DMS53 treated with DMSO at 0.1 percent for 48 hours (cell line): Measurements from ENCODE around the gene BMS1.
A peak's percentile ranks its signal among the peaks of the same experiment; 100 is the strongest.
"Not testable (repeated sequence)": the region's sequence is repeated elsewhere in the genome, so short reads cannot be mapped to it uniquely, and the experiment has no call there.

ENCODE experiments used
- DNase-seq: peaks from one replicate; lab custom pipeline; 2025; ENCODE audit not compliant: unreplicated experiment; lab: John Stamatoyannopoulos, UW

BMS1 gene

GRCh38 chr10:42782446-42783180 lies at the start of gene BMS1:
BMS1 (plus strand) TSS chr10:42782795; CDS start chr10:42784395, 1,600 bp downstream.
- DNase-seq: peak; percentile 90

- no peak for DNase-seq
Measured at GRCh38 chr10:42734536-42734935, 48.1 kb upstream of the BMS1 start.

GRCh38 chr10:42738679-42739078 lies 43.9 kb upstream of the BMS1 start:
- no peak for DNase-seq

DNA sequence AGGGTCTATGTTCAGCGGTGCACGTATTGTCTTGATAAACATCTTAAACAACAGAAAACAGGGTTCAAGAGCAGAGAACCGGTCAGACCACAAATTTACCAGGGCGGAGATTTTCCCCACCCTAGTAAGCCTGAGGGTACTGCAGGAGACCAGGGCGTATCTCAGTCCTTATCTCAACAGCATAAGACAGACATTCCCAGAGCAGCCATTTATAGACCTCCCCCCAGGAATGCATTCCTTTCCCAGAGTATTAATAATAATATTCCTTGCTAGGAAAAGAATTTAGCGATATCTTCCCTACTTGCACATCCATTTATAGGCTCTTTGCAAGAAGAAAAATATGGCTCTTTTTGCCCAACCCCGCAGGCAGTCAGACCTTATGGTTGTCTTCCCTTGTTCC lies 41.1 kb upstream of the BMS1 start:
- not testable (repeated sequence) for DNase-seq

DNA sequence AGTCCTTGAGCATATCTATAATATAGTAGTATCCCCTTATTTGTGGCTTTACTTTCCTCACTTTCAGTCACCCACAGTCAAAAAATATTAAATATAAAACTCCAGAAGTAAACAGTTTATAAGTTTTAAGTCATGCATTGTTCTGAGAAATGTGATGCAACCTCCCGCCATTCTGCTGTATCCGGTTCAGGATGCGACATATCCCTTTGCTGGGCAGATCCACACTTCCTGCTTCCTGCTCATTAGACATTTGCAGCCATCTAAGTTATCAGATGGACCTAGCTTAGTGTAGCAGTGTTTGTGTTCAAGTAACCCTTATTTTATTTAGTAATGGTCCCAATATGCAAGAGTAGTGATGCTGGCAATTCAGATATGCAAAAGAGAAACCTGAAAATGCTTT lies 38.9 kb upstream of the BMS1 start:
- DNase-seq: no peak

DNA sequence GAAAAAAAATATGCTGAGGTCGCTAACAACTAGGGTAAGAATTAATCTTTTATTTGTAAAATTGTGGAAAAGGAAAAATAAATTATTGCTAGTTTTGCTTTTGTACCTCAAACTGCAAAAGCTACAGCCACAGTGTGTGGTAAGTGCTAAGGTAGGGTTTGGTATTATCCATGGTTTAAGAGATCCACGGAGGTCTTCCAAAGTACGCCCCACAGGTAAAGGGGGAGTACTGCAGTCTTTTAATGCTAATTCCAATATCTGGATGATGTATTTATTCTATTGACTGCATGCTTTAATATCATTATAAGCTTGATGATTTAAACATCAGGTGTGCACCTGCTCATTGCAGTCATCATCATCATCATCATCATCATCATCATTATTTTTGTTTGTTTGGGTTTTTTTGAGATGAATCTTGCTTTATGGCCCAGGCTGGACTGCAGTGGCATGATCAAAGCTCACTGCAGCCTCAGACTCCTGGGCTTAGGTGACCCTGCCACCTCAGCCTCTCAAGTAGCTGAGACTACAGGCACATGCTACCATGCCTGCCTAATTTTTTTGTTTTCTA lies 38.4 kb upstream of the BMS1 start:
- DNase-seq: no peak

DNA sequence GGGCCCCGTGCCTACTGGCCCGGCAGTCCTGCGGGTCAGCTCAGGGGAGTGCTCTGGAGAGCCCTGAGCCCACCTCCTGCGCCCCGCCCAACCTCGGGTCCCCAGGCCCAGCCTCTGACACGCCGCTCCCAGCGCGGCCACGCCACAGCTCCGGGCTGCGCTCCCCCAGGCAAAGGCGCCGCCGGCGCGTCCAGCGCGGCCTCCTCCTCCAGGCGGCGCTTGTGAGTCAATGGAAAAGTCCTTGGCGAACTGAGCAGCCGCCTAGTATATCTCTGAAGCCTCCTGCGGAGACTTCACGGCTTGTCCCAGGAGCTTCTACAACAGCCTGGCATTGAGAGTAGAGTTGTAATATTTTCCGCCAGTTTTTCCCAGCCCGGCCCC lies 29.5 kb upstream of the BMS1 start:
- DNase-seq: peak; percentile 71

DNA sequence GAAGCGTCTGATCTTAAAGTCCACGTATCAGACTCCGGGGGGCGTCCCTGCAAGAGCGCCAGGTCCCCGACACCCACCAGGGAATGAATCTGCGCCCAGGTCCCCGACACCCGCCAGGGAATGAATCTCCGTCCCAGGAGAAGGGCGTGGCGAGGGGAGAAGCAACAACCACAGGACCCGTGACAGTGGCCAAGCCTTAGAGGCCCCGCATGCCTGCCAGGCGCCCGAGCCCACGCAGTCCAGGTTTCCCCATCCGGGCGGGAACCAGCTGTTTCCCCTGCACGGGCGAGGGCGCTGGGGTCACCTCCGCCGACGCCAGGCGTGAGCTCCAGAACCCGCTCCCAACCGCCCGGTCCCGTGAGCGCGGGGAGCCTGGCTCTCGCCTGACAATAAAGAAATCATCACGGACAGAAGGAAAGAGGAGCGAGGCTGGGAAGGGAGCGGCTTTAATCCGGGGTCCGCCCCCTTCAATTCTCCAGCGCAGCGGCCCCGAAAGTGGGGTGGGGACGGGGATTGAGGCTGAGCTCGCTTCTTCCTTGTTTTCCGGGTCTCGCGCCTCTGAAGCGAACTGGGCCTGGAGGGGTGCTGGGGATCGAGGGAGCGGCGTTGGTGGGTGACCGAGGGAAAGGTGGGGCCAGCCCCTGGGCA lies 29.0 kb upstream of the BMS1 start:
- no peak for DNase-seq

DNA sequence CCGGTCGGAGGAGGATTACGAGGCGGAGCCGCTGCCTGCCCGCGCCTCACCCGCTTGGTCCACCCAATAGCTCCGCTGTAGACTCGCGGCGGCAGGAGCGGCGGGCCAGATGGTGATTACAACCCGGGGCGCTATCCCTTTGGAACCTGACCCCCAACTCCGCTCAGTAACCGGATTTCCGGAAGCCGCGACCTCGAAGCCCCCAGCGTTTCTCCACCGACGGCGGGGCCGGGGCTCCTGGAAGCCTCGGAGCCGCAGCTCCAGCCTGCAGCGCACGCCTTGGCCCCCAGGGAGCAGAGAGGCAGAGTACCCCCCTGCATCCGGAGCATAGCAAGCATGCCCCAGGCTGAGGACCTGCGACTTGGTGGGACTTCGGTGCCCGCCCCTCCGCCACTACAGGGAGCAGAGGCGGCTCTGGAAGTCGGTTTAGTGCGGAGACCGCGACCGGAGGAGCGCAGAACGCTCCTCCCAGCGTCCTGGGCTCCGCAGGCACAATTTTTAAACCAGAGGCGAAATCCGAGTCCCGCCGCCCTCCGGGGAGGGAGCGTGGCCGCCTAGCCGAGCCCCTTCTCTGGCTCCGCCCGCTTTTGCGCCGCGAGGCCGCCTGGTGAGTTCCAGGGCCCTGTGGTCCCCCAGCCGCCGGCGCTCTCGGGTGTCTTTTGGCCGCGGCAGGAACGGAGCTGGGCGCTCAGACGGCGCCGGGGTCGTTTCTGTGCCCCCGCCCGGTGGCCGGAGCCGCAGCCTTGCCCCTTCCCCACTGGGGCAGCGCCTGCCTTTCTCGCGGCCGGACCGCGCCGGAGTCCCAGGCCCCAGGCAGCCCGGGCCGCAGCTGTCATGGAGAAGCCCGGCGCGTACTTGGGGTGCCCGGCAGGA lies 28.2 kb upstream of the BMS1 start:
- peak; percentile 20 for DNase-seq

- DNase-seq: no peak
Measured at GRCh38 chr10:42755028-42755451, 27.6 kb upstream of the BMS1 start.

GRCh38 chr10:42755556-42756093 lies 27.0 kb upstream of the BMS1 start:
- no peak for DNase-seq

DNA sequence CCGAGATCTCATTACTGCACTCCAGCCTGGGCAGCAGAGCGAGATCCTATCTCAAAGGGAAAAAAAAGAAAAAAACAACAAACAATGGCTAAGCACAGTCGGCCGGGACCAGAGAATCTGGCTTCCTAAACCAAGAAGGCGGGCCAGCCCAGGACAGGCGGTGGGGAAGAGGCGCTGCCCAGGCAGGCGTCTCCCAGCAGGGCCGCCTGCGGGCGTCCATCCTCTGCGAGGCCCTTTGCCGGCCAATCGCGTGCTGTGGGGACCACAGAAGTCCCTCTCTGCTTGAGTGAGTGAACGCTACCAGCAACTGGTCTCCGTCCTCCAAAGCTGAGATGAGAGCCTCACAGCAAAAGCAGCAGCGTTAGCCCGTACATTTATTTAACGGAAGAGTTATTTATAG lies 14.7 kb upstream of the BMS1 start:
- no peak for DNase-seq

DNA sequence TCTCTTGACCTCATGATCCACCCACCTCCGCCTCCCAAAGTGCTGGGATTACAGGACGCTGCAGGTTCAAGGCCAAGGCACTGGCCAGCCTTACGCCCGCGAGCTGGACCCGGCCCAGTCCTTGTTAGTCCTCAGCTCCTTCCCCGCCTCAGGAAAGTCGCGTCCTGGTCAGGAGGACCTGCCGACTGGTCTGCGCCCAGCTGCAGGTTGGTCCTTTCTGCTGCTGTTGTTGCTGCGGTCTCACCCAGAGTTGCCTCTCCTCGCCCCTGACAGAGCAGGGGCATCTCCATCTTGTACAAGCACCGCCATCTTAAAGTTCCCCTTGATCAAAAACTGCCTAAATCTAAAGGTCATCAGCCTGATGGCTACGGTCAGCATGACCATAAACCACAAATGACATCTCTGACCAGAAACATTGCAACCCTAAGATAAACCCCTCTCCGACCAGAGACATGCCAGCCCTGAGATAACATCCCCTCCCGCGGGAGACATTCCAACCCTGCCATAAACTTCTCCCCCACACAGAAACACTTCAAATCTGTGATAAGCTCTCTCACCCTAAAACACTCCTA lies 13.9 kb upstream of the BMS1 start:
- DNase-seq: no peak

DNA sequence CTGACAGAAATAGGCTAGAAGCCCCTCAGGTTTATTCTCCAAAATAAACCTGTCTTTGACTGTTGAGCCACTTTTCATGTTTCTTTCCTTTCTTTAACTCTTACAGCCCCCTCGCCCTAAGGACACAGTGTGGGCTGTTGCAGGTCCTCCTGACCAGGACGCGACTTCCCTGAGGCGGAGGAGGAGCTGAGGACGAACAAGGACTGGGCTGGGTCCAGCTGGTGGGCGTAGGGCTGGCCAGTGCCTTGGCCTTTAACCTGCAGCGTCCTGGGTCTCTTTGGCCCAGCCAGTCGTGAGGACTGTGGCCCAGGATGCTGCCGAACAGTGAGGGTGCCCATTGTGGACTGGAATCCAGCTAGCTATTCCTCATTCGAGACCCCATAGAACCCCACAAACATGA lies 13.4 kb upstream of the BMS1 start:
- DNase-seq: no peak

GRCh38 chr10:42769673-42770072 lies 12.9 kb upstream of the BMS1 start:
- peak; percentile 58 for DNase-seq

GRCh38 chr10:42776681-42777080 lies 5.9 kb upstream of the BMS1 start:
- DNase-seq: no peak

DNA sequence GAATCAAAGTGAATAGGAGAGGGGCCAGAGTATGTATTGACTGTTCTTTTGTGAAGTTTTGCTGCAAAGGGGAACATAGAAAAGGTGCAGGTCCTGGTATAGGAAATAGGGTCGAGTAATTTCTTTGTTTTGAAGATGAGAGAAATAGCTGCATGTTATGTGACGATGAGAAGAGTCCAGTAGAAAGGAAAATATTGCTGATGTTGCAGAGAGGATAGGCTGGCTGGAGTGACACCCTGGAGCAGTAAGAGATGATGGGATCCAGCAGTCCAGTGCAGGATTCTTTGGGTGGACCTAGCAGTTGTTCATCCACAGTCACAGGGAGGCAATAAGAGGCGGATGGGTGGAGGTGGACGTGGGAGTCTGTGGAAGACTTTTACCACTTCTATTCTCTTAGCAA lies 2.1 kb upstream of the BMS1 start:
- DNase-seq: no peak

DNA sequence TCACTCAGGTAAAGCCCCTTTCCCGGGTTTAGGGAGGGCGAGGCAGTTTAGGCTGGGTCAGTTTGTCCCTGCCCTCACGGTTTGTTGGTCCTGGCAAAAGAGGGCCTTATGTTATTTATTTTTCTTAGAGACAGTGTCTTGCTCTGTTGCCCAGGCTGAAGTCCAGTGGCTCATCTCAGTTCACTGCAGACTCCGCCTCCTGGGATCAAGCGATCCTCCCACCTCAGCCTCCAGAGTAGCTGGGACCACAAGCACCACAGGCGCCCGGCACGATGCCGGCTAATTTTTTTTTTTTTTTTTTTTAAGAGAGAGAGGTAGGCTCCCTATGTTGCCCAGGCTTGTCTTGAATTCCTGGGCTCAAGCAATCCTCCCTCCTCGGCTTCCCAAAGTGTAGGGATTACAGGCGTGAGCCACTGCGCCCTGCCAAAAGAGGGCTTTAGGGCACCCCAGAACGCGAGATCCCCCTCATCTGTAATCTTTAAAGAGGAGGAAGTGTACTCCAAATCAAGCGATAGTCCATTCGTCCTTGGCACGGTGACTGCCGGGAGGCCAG lies 626 bp upstream of the BMS1 start:
- DNase-seq: no peak

DNA sequence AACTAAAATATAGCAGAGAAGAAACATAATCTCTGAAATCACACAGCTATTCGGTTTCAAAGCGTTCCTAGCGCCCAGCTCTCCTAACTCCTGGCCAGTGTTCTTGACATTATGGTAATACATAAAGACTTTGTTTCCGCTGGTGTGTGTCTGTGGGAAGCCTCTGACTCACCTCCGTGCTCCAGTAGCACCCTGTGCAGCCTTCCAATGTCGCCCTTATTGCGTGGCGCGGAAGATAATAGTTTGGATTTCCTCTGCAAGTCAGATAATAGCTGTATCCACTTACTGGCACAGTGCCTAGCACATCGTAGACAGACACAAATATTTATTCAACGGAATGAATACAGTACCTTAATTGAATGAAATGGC lies 570 bp downstream of the BMS1 start:
- peak; percentile 52 for DNase-seq

- DNase-seq: no peak
Measured at GRCh38 chr10:42785759-42786158, 3.2 kb downstream of the BMS1 start.

DNA sequence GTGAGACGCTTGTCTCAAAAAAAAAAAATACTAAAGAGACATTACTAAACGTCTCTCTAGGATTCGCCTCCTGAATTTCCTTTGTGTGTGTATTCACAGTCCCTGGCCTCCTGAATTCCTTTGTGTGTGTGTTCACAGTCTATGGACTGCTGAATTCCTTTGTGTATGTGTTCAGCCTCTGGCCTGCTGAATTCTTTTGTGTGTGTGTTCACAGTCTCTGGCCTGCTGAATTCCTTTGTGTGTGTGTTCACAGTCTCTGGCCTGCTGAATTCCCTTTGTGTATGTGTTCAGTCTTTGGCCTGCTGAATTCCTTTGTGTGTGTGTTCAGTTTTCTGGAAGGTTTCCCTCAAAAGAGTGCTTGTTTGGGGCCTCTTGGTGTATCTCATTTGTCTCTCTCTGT lies 8.2 kb downstream of the BMS1 start:
- no peak for DNase-seq
